DMS53 (cell line): Measurements from ENCODE around the gene AGBL1.

Experiments used
- DNase-seq: peaks from one replicate; lab custom pipeline; 2025; lab: John Stamatoyannopoulos, UW

The AGBL1 gene

DNA sequence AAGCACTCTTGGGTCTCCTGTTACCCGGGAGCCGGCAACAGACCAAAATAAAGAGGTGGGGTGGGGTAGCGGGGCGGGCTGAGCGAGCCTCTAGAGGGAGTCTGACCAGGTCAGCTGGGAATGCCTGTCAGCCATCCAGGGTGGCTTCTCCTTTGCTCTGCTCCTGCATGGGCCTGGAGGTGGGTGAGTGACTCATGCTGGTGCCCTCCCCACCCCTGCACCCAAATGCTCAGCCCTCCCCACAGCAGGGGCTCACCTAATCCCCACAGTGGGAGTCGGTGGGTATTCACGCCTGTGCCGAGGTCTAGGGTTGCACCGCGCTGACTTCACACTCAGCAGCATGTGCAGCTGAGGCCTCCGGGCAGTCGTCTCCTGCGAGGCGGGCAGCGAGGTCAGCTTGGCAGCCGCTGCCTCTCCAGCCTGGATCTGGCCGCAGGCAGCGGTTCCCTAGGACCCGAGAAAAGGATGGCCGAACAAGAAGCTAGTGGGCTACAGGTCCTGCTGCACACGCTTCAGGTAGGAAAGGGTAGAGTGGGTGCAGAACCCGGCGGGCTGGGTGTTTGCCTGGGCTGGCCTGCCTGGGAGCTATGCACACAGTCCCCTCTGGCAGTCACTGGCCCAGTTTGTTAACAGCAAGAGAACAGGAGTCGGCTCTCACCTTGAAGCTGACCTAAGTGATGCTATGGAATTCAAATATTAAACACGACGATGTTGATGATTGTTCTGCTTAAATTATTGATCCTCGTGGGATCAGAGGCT, at the start of gene AGBL1:
TSS of gene AGBL1 (plus strand) at position 364 of the 759 bp plus-strand sequence.
- DNase-seq: no peak

DNA sequence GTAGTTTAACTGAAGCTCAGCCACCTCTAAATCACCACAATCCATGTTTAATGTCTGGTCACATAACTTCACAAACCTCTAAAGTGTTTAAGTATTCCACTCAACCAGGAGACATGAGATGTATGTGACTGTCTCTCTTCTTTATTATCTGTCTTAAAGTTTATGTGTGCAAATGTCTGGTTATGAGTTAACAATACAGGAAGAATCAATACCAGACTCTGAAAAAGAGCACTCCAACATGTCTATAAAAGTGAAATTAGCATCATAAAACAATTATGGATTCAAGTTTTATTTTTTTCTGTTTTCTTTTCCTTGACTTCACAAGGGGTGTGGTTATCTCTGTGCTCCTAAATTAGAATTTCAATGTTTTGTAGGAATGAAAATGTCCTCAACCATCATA, 44.8 kb upstream of the AGBL1 start:
- DNase-seq: no peak

DNA sequence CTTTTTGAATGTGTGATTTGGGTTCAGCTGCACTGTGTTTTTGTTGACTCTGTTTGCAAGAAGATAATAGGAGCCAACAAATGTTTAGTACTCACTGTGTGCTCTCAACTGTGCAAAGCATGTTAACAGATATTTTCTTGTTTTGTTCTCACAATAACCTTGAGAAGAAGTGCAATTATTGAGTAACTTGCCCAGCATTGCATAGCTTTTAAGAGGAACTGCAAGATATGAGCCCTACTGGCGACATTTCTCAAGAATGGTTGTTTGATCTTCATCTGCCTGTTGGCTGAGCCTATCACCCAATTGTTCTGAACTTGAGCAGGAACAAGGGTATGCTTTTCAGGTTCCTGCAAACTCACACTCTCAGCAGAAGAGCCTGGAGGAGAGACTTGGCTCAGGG, 43.4 kb upstream of the AGBL1 start:
- no peak for DNase-seq

DNA sequence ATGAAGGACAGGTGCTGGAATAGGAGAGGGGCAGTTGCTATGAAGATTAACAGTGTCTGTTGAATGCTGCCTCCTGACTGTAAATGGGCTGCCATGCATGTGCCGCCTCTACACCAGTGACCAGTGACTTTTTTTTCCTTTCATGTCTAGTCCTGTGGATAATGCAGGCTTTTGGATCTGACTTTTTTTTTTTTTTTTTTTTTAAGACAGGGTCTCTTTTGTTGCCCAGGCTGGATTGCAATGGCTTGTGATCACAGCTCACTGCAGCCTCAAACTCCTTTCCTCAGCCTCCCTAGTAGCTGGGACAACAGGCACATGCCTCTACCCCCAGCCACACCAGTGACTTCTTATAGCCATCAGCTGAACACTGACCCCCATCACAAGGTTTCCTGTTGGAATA, 41.2 kb upstream of the AGBL1 start:
- DNase-seq: no peak

DNA sequence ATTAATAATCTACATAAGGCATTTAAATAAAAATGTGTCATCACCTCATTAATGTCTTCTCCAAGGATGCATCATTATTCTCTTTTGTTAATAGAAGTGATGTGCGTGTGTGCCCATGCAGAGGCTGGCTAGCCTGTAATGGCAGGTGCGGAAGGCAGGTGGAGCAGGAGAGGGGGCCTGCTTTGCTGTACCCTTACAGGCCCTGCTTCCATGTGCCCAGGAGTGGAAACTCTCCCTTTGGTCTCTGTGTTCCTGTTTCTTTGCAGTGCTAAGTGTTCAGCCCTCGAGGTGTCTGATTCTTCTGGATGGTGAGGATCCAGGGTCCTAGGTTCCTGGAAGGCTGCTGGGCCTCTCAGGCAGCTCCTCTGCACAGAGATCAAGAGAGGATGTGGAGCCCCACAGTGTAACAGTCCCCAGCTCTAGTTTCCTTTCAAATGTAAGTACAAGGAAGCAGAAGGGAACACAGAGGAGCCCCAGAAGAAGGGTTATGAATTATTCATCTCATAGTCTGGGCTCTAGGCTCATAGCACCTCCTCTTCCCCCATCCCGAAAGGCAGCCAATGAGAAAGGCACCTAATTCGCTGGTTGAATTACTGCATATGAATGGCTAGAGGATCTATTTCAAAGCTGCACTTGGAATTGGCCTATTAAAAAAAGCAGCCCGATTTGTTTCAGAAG, 39.2 kb upstream of the AGBL1 start:
- DNase-seq: no peak

DNA sequence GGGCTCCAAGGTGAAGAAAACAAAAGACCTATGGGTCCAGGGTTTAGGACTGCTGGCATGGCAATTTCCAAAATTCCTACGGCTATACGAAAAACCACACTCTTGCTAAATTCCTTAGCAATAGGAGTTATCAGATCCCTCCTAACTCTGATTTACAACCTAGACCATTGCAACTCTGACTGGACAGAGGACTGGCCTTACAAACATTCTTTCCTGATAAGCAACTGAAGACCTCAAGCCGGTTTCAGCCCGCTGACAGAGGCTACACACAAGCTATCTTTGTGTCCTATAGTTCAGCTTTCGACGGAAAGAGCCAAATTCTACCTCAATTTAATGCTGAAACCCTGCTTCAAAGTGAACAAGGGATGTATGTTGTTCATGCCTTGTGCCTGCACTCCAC, 38.3 kb upstream of the AGBL1 start:
- DNase-seq: no peak

DNA sequence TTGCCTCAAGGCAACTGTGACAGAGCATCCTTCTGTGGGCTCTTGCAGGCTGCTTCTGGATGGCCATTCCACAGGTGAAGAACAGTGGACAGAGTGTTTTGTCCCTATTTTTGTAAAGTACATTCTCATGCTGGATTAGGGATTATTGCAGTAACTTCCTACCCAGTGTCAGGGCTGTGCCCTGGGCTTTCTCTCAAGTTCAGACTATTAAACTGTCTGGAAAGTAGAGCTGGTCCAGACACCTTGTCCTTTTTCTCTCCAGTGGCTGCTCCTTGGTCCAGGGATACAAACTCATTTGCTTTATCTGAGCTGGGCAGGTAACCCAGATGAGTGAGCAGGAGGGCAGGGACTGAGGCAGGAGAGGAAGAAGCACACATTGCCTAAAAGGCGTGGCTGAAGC, 37.4 kb upstream of the AGBL1 start:
- no peak for DNase-seq

DNA sequence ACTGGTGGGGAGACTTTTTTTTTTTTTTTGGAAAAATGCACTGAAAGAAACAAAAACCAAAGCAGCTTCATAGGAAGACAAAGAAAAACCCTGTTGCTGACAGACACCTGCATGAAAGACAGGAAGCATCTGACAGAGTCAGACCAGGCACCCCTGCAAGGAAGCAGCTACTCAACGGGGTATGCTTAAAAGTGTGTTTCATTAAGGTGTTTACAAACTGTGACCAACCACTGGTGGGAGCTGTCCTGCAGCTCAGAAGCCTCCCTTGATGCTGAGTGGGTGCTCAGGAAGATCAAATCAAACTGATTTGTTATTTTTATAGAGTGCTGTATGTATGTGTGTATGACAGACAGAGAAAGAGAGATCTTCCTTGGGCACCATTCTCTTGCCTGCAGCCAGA, 34.7 kb upstream of the AGBL1 start:
- no peak for DNase-seq

DNA sequence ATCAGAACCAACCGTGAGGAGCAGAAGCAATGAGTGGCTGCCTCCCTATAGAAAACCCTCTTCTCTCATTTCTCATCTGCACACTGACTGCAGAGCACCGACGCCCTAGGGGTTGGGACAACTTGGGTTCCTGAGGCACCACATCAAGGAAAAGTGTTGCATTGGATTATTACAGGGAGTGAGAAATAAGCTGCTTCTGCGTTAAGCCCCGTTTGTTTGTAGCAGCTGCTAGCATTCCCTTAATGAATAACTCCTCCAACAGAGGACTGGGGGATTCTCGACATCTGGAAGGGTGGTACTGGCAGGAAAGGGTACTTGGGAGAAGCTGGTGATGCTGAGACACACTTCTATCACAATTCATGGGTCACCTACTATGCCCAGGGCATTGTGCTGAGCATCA, 25.3 kb upstream of the AGBL1 start:
- DNase-seq: no peak

DNA sequence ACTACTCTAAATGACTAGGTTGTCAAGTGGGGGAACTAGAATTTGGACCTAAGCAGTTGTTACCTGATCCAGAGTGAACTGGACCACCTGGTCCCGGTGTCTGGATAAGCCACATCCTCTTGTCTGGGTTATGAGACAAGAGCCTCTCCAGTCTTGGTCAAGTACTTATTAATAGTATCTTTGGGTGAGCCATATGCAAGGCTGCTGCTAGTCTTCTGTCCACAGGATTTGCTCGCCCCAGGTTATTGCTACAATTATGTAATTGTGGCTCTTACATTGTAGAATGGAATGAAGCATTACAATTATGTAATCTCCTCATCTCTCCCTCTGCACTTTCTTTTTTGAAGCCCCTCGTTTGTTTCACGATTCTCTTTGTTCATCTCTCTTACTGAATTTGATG, 24.0 kb upstream of the AGBL1 start:
- no peak for DNase-seq

DNA sequence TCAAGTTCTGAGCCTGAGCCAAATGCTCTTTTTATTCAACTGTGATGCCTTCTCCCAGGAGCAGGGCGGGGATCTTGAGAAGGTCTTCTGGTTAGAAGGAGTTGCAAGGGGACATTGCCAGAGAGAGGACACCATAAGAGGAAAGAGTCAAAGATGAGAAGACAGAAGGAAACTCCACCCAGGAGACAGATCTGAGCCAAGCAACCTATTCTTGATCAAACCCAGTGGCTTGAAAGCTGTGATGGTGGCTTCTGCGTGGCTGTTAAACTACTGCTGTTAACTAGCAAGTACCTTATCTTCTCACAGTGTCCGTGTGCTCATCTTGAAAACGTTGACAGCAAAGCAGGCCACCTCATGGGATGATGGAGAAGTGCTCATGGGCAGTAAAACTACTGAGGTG, 19.8 kb upstream of the AGBL1 start:
- DNase-seq: no peak

DNA sequence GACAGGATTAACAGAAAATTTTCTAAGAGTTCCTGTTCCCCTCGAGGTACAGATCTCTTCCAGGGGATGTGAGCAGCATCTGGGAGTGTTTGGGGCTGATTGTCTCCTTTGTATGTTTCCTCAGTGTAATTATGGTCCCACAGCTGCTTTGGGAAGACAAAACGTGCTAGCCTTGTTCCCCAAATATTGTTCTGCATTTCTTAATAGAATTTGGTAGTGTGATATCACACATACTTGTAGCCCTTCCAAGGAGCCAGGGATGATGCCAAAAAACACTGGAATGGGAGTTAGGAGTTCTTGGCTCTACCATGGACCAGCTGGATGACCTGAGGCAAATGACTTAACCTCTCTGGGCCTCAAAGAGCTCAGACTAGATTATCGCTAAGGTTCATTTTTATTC, 19.0 kb upstream of the AGBL1 start:
- DNase-seq: no peak

DNA sequence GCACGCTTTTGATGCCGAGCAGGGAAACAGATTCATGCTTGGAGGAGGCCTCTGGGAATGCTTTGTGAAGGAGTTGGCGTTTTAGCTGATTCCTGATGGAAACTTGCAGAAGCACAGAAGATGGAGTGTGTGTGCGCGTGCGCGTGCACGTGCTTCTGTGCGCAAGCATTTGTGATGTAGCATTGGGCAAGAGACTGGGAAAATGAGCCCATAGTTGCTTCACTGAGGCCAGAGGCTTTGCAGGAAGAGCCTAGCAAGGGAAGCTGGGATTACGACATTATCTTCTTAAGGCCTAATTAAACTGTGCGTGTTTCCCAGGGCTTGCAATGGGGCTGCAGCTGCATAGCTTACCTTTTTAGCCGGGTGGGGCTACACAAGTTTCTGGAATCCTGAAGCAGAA, 18.1 kb upstream of the AGBL1 start:
- DNase-seq: no peak

DNA sequence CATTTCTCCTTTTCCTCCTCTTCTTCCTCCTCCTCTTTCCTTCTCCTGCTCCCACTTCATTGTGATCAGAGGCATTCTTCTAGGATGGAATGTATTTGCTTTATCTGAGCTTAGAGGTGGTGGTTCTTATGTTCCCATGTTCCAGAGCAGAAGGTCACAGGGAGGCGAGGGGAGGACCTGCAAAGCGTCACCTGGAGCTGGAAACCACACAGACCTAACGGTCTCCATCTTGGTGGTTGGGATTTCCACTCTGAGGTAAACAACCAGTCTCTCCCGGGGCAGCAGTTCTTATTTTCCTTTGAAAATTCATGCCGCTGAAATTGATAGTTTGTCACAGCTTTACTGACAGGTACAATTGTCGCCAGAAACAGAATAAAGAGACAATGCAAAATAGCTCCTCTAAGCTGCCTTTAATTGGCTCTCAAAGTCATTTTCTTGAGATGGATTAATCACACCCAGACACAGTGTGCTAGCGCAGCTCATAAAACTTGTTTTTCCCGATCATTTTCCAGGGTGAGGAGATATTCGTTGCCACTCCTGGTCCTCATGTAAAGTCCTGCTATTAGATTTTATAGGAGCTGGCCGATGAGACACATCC, 16.9 kb upstream of the AGBL1 start:
- no peak for DNase-seq

DNA sequence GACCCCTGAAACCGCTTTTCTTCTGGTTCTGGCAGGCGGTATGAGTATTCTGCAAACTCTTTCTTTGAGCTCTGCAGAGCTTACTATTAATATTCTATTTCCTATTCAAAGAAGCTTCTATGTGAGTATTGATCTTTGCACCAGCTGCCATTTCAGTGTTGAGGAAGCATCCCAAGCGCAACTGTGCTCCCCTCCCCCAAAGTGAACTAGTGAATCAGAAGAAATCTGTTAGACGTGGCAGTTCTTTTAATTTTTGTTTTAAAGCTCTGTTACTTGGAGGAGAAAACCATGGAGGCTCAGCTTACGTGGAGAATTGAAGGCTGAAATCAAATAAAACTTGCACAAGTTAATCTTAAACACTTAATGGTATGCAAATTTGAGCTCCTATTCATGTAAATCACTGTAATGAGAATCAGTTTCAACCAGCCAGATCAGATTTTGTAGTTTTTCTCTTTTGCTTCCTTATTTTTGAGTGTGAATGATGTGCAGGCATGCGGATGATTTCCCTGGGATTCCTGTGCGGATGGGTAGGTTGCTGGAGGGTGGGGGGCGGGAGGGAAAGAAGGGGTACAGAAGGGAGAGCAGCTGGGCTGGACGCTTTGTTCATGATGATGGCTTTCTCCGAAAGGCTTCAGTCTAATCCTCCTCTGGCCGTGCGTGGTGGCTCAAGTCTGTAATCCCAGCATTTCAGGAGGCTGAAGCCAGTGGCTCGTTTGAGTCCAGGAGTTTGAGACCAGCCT, 16.1 kb upstream of the AGBL1 start:
- no peak for DNase-seq

DNA sequence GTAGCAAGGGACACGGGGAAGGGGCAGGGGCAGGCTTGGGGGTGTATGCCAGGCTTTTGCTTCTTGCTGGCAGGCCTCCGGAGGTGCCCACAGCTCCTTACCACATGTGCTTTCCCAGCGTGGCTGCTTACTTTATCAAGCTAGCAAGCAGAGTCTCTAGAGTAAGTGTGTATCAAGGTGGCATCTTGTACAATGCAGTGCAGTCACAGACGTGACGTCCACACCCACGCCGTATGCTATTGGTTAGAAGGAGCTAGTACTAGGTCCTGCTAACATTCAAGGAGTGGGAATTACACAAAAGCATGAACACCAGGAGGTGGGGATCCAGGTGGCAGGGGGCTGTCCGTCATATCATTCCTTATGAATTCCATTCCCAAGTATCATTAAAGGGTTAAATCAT, 15.3 kb upstream of the AGBL1 start:
- DNase-seq: no peak

DNA sequence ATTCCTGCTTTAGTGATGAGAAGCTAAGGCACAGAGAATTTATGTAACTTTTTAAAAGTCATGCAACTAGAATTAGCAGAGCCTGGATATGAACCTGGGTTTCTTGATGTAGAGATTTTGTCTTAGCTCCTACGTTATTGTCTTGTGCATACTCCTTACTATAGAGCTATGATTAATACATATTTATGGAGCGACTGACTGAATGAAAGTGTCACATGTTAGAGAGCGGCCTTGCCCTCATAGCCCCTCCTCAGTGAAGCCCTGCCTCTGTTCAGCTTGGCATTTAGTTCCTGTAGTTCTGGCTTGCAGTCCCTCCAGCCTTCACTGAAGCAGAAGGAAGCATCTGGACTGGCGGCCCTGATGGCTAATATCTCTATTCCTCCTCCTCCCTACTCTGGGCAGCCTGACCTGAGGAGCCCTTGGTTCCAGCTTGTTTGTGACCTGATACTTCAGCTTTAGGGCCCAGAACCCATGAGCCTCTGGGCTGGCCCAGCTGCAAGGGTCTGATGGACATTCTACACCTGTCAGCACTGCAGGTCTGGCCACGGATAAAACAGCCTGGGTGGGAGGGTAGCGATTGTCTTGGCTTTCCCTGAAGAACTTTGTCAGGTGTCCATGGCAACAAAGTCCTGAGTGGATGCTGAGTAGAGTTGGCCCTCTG, 13.4 kb upstream of the AGBL1 start:
- DNase-seq: no peak

DNA sequence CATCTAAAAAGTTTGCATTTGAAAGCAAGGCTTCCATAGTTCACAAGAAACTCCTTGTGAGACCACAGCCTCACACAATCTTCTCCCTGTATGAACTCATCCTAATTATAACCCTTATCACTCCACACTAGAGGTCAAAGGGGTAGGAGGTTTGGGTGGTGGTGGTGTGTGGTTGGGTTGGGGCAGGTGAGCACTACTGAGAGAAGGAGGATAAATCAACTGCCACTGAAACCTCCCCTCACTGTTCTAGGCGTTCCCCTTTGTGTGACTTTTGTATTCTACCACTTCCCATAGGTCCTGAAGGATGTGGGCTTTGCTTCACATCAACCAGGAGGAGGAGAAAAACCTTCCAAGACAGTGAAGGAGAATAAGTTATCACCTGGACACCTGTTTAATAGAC, 6.4 kb upstream of the AGBL1 start:
- DNase-seq: no peak

DNA sequence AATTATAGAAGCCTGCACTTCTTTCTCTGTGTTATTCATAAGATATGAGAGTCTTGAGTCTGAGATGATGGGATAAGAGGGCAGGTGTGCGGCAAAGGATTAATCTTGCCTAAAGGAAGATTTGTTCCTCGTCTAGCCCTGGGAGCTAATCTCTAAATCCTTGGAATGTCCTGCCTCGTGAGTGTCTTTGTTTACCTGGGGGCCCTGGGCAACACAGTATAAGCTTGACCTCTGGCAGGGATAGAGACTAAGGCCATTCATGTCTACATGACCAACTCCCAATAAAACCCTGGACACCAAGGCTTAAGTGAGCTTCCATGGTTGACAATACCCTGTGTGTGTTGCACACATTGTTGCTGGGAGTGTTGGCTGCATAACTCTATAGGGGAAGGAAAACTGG, 3.2 kb upstream of the AGBL1 start:
- no peak for DNase-seq

DNA sequence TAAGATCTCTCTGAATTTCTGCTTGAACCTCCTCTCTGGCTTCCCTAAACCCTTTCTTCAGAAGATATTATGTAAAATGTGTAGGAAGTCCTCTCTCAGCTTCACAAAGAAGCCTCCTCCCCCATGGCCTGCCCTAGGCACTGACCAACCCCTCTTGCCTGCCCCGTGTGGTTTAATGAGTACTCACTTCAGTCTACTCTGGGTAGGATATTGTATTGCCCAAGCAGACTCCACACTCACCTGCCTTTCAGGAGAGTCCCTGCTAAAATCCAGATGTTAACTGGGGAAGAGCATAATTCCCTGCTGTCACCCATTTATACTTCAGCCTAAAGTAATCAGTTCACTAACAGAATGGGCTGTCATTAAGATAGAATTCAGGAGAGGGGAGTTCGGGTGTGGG, 2.6 kb upstream of the AGBL1 start:
- DNase-seq: no peak

DNA sequence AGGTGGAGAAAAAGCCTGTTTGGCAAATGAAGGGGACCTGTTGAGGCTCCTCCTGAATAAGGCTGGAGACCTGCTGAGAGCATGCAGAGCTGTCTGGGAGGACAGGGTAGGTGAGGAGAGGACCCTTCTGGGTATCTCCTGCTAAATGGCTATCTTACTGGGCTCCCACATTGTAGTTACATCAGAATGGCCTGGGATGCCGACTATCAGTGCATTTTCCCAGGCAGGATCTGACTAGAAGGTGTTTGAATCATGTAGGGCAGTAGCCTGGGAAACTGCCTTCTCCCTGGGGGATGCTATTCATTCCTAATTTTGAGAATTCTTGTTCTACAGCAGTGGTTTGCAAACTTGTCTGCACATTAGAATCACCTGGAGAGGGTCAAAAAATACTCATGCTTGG, 631 bp downstream of the AGBL1 start:
- DNase-seq: no peak

DNA sequence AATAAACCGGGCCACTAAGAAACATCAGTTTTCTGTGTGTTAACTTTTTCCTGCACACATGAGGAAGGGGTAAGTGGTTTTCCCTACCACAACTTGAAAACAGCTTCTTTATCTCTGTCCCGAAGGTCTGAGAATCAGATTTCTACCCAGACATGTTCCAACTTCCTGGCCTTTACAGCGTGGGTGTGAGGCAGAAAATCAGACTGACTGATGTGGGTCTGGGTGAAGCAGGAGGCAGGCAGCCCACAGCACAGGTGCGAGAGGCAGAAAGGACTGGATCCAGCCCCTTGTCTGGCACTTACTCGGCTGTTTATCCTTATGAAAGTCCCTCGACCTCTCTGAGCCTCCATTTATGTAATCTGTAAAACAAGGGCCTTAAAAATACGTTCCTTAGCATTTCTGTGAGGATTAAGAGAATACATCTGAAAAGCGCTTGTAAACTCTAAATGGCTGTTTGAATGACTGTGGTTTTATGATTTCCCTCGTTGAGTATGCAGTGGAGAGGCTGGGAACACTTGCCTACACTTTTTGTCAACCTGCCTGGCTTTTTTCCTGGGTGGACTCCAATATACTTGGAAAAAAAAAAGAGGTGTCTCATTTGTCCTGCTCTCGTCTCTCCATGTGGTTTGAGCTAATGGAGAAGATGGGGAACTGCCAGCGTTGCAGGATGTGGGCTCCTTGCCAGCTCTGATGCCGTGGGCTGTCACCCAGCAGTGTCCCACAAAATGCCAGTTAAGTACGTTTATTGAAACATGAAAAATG, 3.1 kb downstream of the AGBL1 start:
- DNase-seq: no peak
